ENCODE data around the gene ARHGAP24. TPM values are rescaled to one million over a fixed set of nuclear protein-coding genes. Genes with fewer than 3 reads are reported as not detected.
A peak's percentile ranks its signal among the peaks of the same experiment; 100 is the strongest.

Gene ARHGAP24
- total and polyA plus RNA-seq, 2 experiments from 2014 or later, result 0.21 to 0.36 TPM

GRCh38 chr4:85686398-85686797 is 211.4 kb downstream of the ARHGAP24 start (continued):
- 0 out of 4 replicates have a peak, but pooled peaks of 1 of the 2 experiments have one; percentile 21 for TF ChIP-seq CTCF (conservative IDR thresholded peaks at IDR 0.05; ENCODE audit: low read depth in 2 of 2)
- TF ChIP-seq EZH2 (IDR thresholded peaks at IDR 0.05; ENCODE audit: low read depth, unreplicated experiment), result no peak

- Histone ChIP-seq H3K79me2 (replicated peaks; ENCODE audit: insufficient read depth) (no peaks in the 10 kb centered on the region), H3K9me2 (ENCODE audit: insufficient read depth) (peaks cover 4% of the 10 kb centered on the region; the same call in 1 of the 2 replicates), H3K4me1 (ENCODE audit: insufficient read depth) (no peaks in the 10 kb centered on the region), H3K27ac (ENCODE audit: low read depth) (no peak overlapping the region), H3K27me3 (ENCODE audit: insufficient read depth) (no peaks in the 10 kb centered on the region), H3F3A (replicated peaks; ENCODE audit: low read depth) (no peaks in the 10 kb centered on the region), H2AFZ (no peak overlapping the region), H4K20me1 (replicated peaks; ENCODE audit: insufficient read depth) (no peaks in the 10 kb centered on the region), H3K4me3 (no peak overlapping the region), H3K4me2 (no peak overlapping the region), H3K36me3 (ENCODE audit: insufficient read depth) (no peaks in the 10 kb centered on the region)
- H3K36me3 Mint-ChIP-seq (ENCODE audit: low read depth), result no peaks in the 10 kb centered on the region
- H3K9me3 Mint-ChIP-seq, result no peaks in the 10 kb centered on the region
- no peak overlapping the region for H3K4me3 Mint-ChIP-seq
- DNase-seq (ENCODE audit: low spot score) (no peak), ATAC-seq (no peak)
- H3K27ac Mint-ChIP-seq, result no peak overlapping the region
- no peaks in the 10 kb centered on the region for H3K27me3 Mint-ChIP-seq (ENCODE audit: insufficient read depth, low read depth, poor library complexity)
- H3K4me1 Mint-ChIP-seq, result no peaks in the 10 kb centered on the region
- TF ChIP-seq CTCF (conservative IDR thresholded peaks at IDR 0.05; ENCODE audit: low read depth in 2 of 2), result no peak
- no peak for TF ChIP-seq POLR2AphosphoS5 (IDR thresholded peaks at IDR 0.05; ENCODE audit: low read depth)
- TF ChIP-seq JUNB (IDR thresholded peaks at IDR 0.05; ENCODE audit: unreplicated experiment), result no peak
- no peak for TF ChIP-seq NANOG (IDR thresholded peaks at IDR 0.05; ENCODE audit: borderline replicate concordance)
- no peak for TF ChIP-seq EZH2 (IDR thresholded peaks at IDR 0.05; ENCODE audit: low read depth, unreplicated experiment)
- TF ChIP-seq REST (IDR thresholded peaks at IDR 0.05; ENCODE audit: unreplicated experiment), result no peak
- no peak for TF ChIP-seq ZNF331 (CRISPR knock-in tag; IDR thresholded peaks at IDR 0.05; ENCODE audit: low read depth)
- no peak for TF ChIP-seq ZNF462 (CRISPR knock-in tag; IDR thresholded peaks at IDR 0.05)
Measured at GRCh38 chr4:85688055-85688740, 213.2 kb downstream of the ARHGAP24 start.
